HAP-1 (cell line): Measurements from ENCODE around the gene SLC39A11.

Experiments
- DNase-seq, 2 experiments: peaks; one replicate each; pipeline ENCODE4 v3.0.0-alpha.2; 2016 to 2020; ENCODE audit warnings: low spot score in 2 of 2
- H3K27me3 ChIP-seq: fragments of 250-450 bp; sonication (Bioruptor Pico); 2 replicates; pipeline ENCODE4 v1.5.1; 2020; ENCODE audit warnings: low read depth, mild to moderate bottlenecking, moderate library complexity
- H3K36me3 ChIP-seq: fragments of 250-450 bp; sonication (Bioruptor Pico); replicated peaks from 2 replicates; pipeline ENCODE4 v1.5.1; 2020; ENCODE audit warnings: mild to moderate bottlenecking
- H3K4me1 ChIP-seq: fragments of 250-450 bp; sonication (Bioruptor Pico); 2 replicates; pipeline ENCODE4 v1.5.1; 2020; ENCODE audit warnings: mild to moderate bottlenecking
- H3K4me3 ChIP-seq: fragments of 250-450 bp; sonication (Bioruptor Pico); 2 replicates; pipeline ENCODE4 v1.5.1; 2020; ENCODE audit warnings: mild to moderate bottlenecking, moderate library complexity
- H3K9me3 ChIP-seq: fragments of 250-450 bp; sonication (Bioruptor Pico); 2 replicates; pipeline ENCODE4 v1.5.1; 2020; ENCODE audit warnings: mild to moderate bottlenecking, moderate library complexity
- in situ Hi-C: fragments of 300-500 bp; cut with MboI; formaldehyde crosslinking; loops from 3 replicates; pipeline ENCODE4 v1.14.3; 2020; ENCODE audit warnings: low sequenced_read_pairs, inconsistent platforms, mixed read lengths

Gene SLC39A11

GRCh38 chr17:72989074-72989610, 103.3 kb downstream of the SLC39A11 start:
- Histone ChIP-seq H3K9me3 (no peaks in the 10 kb centered on the region), H3K4me3 (no peak overlapping the region), H3K4me1 (no peaks in the 10 kb centered on the region), H3K27me3 (no peaks in the 10 kb centered on the region), H3K36me3 (no peaks in the 10 kb centered on the region)
- no peak for DNase-seq
- in situ Hi-C loops: no loop called here

- Histone ChIP-seq H3K36me3 (no peaks in the 10 kb centered on the region), H3K4me3 (no peak overlapping the region), H3K27me3 (no peaks in the 10 kb centered on the region), H3K4me1 (no peaks in the 10 kb centered on the region), H3K9me3 (no peaks in the 10 kb centered on the region)
- no peak for DNase-seq
- in situ Hi-C loops: no loop called here
Measured at GRCh38 chr17:72988451-72988850, 104.0 kb downstream of the SLC39A11 start.

GRCh38 chr17:72987166-72987565, 105.3 kb downstream of the SLC39A11 start:
- Histone ChIP-seq H3K27me3 (no peaks in the 10 kb centered on the region), H3K4me1 (no peaks in the 10 kb centered on the region), H3K36me3 (no peaks in the 10 kb centered on the region), H3K4me3 (no peak overlapping the region), H3K9me3 (no peaks in the 10 kb centered on the region)
- in situ Hi-C loops: no loop called here
- DNase-seq: no peak

DNA sequence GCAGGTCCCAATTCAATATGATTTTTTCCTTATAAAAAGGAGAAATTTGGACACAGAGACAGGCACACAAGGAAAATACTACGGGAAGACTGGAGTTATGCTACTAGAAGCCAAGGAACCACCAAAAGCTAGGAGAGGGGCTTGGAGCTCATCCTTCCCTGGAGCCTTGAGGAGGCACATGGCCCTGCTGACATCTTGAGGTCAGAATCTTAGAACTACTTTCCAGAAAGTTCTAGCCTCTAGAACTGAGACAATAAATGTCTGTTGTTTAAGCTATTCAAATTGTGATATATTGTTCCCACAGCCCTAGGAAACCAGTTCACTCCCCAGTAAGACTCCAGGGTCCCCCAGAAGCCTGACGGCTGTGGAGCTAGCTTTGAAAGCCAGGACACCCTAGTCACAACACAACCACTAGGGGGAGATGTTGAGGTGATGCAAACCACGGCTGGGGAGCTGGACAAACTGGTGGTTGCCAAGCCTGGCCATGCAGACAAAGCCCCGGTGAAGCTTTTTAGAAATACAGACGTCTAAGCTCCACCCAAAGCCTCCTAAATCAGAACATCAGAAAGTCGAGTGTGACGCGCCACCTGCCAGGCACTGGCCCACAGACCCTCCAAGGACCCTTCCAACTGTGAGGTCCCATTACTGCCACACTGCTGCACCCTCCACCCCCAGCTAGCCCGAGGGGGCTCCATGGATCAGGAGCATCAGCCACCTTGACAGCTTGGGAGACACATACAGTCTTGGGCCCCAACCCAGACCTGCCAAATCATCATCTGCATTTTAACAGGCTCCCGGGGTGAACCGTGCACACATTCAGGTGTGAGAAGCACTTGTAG, 106.4 kb downstream of the SLC39A11 start:
- Histone ChIP-seq H3K4me1 (no peaks in the 10 kb centered on the region), H3K4me3 (no peak overlapping the region), H3K36me3 (no peaks in the 10 kb centered on the region), H3K9me3 (no peaks in the 10 kb centered on the region), H3K27me3 (no peaks in the 10 kb centered on the region)
- in situ Hi-C loops: no loop called here
- DNase-seq: peak; percentile 54 to 82

DNA sequence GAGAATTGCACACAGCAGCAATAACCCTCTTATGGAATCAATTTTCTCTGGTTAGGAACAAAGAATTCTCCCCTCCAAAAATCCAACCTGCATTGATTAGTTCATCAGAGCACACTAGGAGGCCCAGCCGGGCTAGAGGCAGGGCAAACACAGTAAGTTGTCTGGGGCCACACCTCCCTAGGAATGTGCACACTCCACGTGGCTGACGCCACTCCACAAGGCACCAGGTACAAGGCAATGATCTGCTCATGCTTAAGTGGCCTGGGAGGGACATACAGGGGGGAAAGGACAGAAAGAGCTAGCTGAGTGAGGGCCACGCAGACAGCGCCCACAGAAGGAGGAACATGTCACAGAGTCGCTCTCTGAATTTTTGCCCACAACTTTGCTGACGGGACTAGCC, 107.6 kb downstream of the SLC39A11 start:
- Histone ChIP-seq H3K4me1 (no peaks in the 10 kb centered on the region), H3K9me3 (no peaks in the 10 kb centered on the region), H3K4me3 (no peak overlapping the region), H3K36me3 (no peaks in the 10 kb centered on the region), H3K27me3 (no peaks in the 10 kb centered on the region)
- in situ Hi-C loops: no loop called here
- DNase-seq: no peak

DNA sequence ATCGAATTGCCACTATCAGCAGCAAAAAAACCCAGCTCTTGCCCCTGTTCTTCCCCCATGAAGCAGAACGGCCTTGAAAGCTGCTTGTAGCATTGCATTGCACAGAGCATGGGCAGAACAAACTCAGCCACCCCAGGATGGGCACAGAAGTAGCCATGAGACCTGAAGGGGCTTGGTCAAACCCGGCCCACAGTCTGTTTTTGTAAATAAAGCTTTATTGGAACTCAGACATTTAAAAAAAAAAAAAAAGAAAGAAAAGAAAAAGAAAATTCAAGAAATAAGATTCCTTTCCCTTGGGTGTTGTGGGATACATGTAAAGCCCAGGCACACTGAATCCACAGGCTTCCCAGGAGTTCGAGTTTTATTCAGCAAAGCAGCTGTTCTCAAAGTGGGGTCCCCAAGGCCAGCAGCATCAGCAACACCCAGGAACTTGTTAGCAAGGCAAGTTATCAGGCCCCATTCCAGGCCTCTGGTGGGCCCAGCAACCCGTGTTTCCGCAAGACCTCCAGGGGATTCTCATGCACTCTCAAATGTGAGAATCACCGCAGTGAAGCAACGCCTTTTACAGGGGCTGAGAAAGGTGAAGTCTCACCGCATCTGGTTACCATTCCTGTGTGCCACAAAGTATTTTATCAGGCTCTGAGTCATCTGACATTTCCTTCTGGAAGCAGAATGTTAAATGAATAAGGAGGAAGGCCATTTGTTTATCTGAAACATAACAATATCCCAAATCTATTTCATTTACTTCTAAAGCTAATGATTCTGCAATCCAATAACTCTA, 108.2 kb downstream of the SLC39A11 start:
- H3K36me3 ChIP-seq: no peaks in the 10 kb centered on the region
- H3K27me3 ChIP-seq: no peaks in the 10 kb centered on the region
- H3K4me1 ChIP-seq: no peaks in the 10 kb centered on the region
- no peak for DNase-seq
- H3K9me3 ChIP-seq: no peaks in the 10 kb centered on the region
- no peak overlapping the region for H3K4me3 ChIP-seq
- in situ Hi-C loops: no loop called here

DNA sequence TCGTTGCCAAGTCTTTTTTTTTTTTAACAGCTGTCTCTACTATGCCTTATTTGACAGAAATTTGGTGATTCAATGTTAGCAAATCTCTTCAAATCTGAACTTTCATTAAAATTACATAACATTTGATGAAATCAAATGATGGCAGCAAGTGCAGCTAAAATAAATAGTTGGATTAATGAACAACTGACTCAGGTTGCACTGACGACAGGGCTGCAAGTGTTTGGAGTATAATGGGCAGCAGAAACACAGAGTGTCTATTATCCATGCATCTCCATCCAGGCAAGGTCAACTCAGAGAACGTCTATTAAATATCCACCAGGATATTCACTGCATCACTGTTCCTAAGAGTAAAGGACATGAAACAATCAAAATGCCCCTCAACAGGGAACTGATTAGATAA, 109.8 kb downstream of the SLC39A11 start:
- Histone ChIP-seq H3K36me3 (no peaks in the 10 kb centered on the region), H3K4me1 (no peaks in the 10 kb centered on the region), H3K4me3 (no peak overlapping the region), H3K27me3 (no peaks in the 10 kb centered on the region), H3K9me3 (no peaks in the 10 kb centered on the region)
- in situ Hi-C loops: no loop called here
- no peak for DNase-seq

DNA sequence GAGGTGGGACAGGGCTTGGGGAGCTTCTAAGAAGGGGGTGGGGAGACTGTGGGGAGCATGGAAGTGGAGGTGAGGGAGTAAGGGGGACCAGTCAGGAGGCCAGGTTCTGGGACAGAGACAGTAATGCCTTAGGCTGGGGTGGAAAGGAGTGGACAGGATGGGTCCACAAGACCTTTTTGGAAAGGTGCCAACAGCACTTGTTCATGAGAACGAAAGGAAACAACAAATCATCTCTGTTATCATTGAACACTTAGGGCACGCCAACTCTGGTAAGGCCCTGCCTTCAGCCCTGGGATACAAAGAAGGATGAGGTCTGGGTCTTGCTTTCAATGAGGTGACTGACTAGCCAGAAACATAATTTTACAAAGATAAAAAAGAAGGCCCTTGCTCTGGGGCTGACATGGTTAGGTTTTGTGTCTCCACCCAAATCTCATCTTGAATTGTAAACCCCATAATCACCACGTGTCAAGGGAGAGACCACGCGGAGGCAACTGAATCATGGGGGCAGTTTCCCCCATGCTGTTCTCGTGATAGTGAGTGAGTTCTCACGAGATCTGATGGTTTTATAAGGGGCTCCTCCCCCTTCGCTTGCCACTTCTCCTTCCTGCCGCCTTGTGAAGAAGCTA, 113.8 kb downstream of the SLC39A11 start:
- in situ Hi-C loops: no loop called here
- no peak for DNase-seq
- H3K4me3 ChIP-seq: no peak overlapping the region
- no peaks in the 10 kb centered on the region for H3K27me3 ChIP-seq
- no peaks in the 10 kb centered on the region for H3K9me3 ChIP-seq
- H3K4me1 ChIP-seq: no peaks in the 10 kb centered on the region
- H3K36me3 ChIP-seq: no peaks in the 10 kb centered on the region

- H3K4me1 ChIP-seq: no peaks in the 10 kb centered on the region
- H3K36me3 ChIP-seq: no peaks in the 10 kb centered on the region
- DNase-seq: no peak
- no peaks in the 10 kb centered on the region for H3K27me3 ChIP-seq
- H3K9me3 ChIP-seq: no peaks in the 10 kb centered on the region
- in situ Hi-C loops: no loop called here
- H3K4me3 ChIP-seq: no peak overlapping the region
Measured at GRCh38 chr17:72977771-72978417, 114.6 kb downstream of the SLC39A11 start.

DNA sequence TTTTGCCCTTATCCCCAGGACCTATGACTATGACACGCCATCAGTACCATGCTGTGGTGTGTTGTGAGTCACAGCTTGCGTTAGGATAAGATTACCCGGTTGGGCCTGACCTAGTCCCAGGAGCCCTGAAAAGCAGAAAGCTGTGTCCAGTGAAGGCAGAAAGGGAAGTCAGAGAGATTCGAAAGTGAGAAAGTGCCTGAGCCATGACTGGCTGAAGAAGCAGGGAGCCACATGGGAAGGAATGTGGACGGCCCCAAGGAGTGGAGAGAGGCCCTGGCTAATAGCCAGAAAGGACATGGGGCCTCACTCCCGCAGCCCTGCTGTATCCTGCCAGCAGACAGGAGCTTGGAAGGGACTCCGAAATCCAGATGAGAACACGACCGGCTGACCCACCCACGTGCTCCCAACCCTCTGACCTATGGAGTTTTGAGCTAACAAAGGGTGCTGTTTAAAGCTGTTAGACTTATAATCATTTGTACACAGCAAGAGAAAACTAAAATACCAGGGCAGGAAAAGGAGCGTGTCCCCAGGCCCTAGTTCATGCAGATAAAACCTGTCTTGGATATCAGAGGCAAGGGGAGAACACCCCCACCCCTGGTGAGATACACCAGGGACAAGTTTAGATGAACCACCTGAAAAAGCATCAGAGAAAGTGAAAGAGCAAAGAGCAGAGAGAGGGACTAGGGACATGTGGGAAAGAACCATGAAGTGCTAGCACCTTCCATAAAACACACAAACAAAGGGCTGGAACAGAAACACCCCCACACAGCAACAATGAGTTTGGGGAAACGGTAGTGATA, 115.3 kb downstream of the SLC39A11 start:
- in situ Hi-C loops: no loop called here
- H3K4me1 ChIP-seq: no peaks in the 10 kb centered on the region
- H3K36me3 ChIP-seq: no peaks in the 10 kb centered on the region
- H3K4me3 ChIP-seq: no peak overlapping the region
- H3K27me3 ChIP-seq: no peaks in the 10 kb centered on the region
- DNase-seq: no peak
- no peaks in the 10 kb centered on the region for H3K9me3 ChIP-seq

GRCh38 chr17:72975509-72975908, 117.0 kb downstream of the SLC39A11 start:
- no peak overlapping the region for H3K4me3 ChIP-seq
- H3K4me1 ChIP-seq: no peaks in the 10 kb centered on the region
- DNase-seq: no peak
- no peaks in the 10 kb centered on the region for H3K27me3 ChIP-seq
- in situ Hi-C loops: no loop called here
- H3K36me3 ChIP-seq: no peaks in the 10 kb centered on the region
- no peaks in the 10 kb centered on the region for H3K9me3 ChIP-seq

GRCh38 chr17:72974605-72975232, 117.8 kb downstream of the SLC39A11 start:
- Histone ChIP-seq H3K4me3 (no peak overlapping the region), H3K4me1 (no peaks in the 10 kb centered on the region), H3K9me3 (no peaks in the 10 kb centered on the region), H3K27me3 (no peaks in the 10 kb centered on the region), H3K36me3 (no peaks in the 10 kb centered on the region)
- no peak for DNase-seq
- in situ Hi-C loops: no loop called here
